ENCODE measurements around the gene CNTN4. TPM values are rescaled to one million over a fixed set of nuclear protein-coding genes. Genes with fewer than 3 reads are reported as not detected.

The CNTN4 gene
- total RNA-seq, 1 experiment from 2014 or later, result 1.6 TPM

GRCh38 chr3:2362122-2362521 is 263.5 kb downstream of the CNTN4 start:
- no peaks in the 10 kb centered on the region for H3K9me3 Mint-ChIP-seq
- H3K4ac ChIP-seq (ENCODE audit: low read depth, low read length), result no peak overlapping the region
- WGBS (ENCODE audit: extremely low coverage, insufficient read length, low lambda C conversion rate), result no CpG with 5 or more reads among the region's 6 CpGs

More at GRCh38 chr3:2362122-2362521, 263.5 kb downstream of the CNTN4 start:
- Mint-ChIP-seq H3K27me3 (ENCODE audit: low read depth) (no peaks in the 10 kb centered on the region; the same call in 1 of the 2 replicates), H3K4me3 (no peak overlapping the region), H3K27ac (no peak overlapping the region), H3K36me3 (ENCODE audit: insufficient read depth in 1 of 3, low read depth in 3 of 3) (no peaks in the 10 kb centered on the region), H3K4me1 (peaks cover 14 to 16% of the 10 kb centered on the region in 2 experiments)
- Histone ChIP-seq H3T11ph (ENCODE audit: low read length) (no peak overlapping the region), H3K23me2 (ENCODE audit: insufficient read length, low read depth, low read length, poor library complexity, severe bottlenecking) (no peaks in the 10 kb centered on the region), H4K8ac (replicated peaks; ENCODE audit: insufficient read length, low read depth, low read length) (no peak overlapping the region), H3K56ac (ENCODE audit: insufficient read length, low read depth, low read length) (no peak overlapping the region), H2AFZ (ENCODE audit: low read length) (no peak overlapping the region), H4K91ac (ENCODE audit: insufficient read length, low read depth, low read length) (no peak overlapping the region), H4K5ac (ENCODE audit: insufficient read length, low read depth, low read length) (no peak overlapping the region), H3K23ac (ENCODE audit: insufficient read length, low read depth, low read length) (no peak overlapping the region), H2AK5ac (ENCODE audit: insufficient read length, low read length) (no peak overlapping the region), H3K14ac (ENCODE audit: insufficient read depth, low read length) (no peak overlapping the region), H3K4me1 (ENCODE audit: insufficient read depth, low read length) (no peaks in the 10 kb centered on the region), H2BK120ac (ENCODE audit: low read depth, low read length, poor library complexity, severe bottlenecking) (no peak overlapping the region), H4K20me1 (ENCODE audit: control insufficient read depth, insufficient read depth, insufficient read length) (no peaks in the 10 kb centered on the region), H3K9me3 (ENCODE audit: control insufficient read depth, low read depth, low read length) (no peaks in the 10 kb centered on the region), H2BK20ac (ENCODE audit: low read depth, low read length, poor library complexity, severe bottlenecking) (no peak overlapping the region), H3K79me2 (ENCODE audit: insufficient read depth, low read length) (no peaks in the 10 kb centered on the region), H2BK15ac (ENCODE audit: low read depth, low read length) (no peak overlapping the region), H2BK5ac (ENCODE audit: insufficient read length, low read length) (no peak overlapping the region), H3K18ac (ENCODE audit: insufficient read length, low read depth, low read length) (no peak overlapping the region), H3K9ac (ENCODE audit: extremely low read depth, insufficient read length, low read length) (no peak overlapping the region), H3K4me2 (ENCODE audit: insufficient read depth, insufficient read length, low read length) (no peak overlapping the region), H3K27me3 (ENCODE audit: insufficient read depth, low read length) (no peaks in the 10 kb centered on the region), H3K79me1 (ENCODE audit: insufficient read depth, low read depth, low read length, poor library complexity, severe bottlenecking) (no peaks in the 10 kb centered on the region), H2BK12ac (ENCODE audit: insufficient read length, low read depth, low read length) (no peak overlapping the region), H3K27ac (ENCODE audit: insufficient read length, low read depth, low read length) (no peak overlapping the region)
- no peak for DNase-seq
- no peak for TF ChIP-seq CTCF (conservative IDR thresholded peaks at IDR 0.05)

Data from H9 (cell line).